Non-pigmented ciliary epithelial cell (primary cell): Measurements from ENCODE around the gene SHKBP1.
"Not testable (repeated sequence)": the region's sequence is repeated elsewhere in the genome, so short reads cannot be mapped to it uniquely, and the experiment has no call there.

Source experiments
- DNase-seq: peaks from one replicate; pipeline ENCODE4 v3.0.0-alpha.2; 2010; ENCODE audit warnings: low read depth

SHKBP1 gene

DNA sequence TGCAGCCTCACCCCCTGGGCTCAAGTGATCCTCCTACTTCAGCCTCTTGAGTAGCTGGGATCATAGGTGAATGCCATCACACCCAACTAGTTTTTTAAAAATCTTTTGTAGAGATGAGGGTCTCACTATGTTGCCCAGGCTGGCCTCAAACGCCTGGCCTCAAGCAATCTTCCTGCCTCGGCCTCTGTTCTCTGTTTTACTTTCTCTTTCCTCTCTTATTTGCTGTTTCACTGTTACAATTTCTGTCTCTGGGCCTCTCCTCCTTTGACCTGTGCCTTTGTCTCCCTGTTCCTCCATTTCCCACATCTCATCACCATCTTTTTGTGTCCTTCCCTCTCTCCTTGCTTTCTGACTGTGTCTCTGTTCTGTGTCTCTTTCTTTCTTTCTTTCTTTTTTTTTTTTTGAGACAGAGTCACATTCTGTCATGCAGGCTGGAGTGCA lies 9.3 kb downstream of the SHKBP1 start:
- DNase-seq = no peak

- no peak for DNase-seq
Observed at GRCh38 chr19:40586611-40587010, 9.9 kb downstream of the SHKBP1 start.

DNA sequence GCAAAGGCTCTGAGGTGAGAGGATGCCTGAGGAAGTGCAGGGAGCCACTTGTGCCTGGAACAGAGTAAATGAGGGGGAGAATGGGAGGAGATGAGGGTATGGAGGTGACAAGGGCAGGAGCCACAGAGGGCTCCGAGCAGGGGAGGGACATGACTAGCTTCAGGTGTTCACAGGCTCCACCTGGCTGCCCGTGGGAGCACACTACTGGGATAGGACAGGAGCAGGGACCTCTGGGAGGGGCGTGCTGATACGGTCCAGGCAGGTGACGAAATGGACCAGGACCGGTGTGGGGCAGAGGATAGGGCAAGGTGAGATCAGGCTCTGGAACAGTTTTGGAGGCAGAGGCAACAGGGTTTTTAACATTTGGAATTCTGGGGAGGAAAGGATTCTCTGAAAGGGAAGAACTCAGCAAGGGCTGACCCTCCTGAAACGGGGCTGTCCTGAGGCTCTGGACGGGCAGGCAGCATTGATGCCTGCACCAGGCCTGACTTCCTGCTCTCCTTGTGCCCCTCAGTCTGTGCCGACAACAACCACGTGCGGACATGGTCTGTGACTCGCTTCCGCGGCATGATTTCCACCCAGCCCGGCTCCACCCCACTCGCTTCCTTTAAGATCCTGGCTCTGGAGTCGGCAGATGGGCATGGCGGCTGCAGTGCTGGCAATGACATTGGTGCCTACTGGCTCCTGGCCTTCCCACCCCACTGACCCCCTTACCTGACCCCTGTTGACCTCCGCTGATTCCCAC lies 11.6 kb downstream of the SHKBP1 start:
- no peak for DNase-seq

- DNase-seq = no peak
Observed at GRCh38 chr19:40588926-40589569, 12.4 kb downstream of the SHKBP1 start.

DNA sequence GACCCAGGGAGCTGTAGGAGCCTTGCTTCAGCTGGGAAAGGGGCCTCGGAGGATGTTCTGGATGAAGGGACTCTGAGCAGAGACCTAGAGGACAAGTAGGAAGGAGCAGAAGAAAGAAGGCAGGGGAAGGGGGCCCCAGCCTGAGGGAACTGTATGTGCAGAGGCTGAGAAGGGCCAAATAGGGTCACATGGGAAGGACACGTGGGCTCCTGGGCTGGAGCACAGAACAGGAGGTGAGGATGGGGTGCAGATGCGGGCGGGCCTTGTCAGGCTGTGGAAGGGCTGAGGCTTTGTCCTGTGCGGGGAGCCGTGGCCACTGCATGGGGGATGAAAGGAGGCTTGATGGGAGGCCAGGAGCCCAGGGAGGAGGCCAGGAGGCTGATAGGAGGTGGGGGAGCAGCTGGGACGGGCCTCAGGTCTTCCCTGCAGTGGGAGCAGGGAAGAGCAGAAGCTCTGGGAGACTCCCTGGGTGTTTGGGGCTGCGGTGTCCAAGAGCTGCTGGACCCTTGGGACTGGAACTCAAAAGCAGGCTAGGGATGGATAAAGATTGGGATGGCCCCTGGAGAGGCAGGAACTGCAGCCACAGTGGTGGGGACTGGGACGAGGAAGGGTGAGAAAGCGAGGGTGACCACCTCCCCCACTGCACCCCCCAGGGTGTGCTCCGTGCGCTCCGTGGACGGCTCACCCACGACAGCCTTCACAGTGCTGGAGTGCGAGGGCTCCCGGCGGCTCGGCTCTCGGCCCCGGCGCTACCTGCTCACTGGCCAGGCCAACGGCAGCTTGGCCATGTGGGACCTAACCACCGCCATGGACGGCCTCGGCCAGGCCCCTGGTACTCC lies 13.1 kb downstream of the SHKBP1 start:
- no peak for DNase-seq

GRCh38 chr19:40590464-40591265 lies 14.0 kb downstream of the SHKBP1 start:
- no peak for DNase-seq

DNA sequence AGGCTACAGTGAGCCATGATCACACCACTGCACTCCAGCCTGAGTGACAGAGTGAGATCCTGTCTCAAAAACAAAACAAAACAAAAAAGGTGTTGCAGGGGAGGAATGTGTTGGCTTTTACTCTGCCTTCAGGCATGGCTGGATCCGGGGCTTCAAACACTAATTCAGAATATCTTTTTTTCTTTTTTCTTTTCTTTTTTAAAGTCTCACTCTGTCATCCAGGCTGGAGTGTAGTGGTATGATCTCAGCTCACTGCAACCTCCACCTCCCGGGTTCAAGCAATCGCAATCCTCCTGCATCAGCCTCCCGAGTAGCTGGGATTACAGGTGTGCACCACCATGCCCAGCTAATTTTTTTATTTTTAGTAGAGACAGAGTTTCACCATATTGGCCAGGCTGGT lies 15.1 kb downstream of the SHKBP1 start:
- not testable (repeated sequence) for DNase-seq

DNA sequence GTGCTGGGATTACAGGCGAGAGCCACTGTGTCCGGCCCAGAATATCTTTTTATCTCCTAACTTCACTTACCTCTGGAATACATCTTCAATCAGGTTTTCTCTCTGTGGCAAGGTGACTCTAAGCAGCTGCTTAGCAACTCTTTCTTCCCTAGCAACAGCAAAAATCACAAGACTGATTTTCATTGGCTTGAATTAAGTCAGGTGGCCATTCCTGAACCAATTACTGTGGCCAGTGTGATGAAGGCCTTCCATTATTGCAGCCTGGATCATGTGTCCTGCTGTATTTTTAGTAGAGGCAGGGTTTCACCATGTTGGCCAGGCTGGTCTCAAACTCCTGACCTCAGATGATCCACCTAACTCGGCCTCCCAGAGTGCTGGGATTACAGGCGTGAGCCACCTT lies 15.5 kb downstream of the SHKBP1 start:
- DNase-seq = no peak

DNA sequence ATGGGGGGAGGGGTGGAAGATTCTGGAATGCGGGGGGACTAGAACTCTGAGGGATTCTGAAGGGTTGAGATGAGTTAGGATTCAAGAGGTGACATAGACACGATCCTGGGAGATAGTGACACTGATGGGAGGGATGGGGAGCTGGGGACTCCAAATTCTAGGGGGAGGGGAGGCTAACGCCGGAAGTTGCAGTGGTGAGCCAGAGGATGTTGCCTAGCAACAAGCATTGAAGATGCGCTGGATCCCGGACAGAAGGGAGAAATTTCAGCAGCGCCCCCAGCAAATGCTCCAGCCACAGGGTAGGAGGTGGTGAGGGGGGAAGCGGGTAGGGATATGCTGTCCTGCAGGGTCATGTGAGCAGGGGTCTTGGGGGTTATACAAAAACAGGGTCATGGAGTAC lies 17.6 kb downstream of the SHKBP1 start:
- no peak for DNase-seq

DNA sequence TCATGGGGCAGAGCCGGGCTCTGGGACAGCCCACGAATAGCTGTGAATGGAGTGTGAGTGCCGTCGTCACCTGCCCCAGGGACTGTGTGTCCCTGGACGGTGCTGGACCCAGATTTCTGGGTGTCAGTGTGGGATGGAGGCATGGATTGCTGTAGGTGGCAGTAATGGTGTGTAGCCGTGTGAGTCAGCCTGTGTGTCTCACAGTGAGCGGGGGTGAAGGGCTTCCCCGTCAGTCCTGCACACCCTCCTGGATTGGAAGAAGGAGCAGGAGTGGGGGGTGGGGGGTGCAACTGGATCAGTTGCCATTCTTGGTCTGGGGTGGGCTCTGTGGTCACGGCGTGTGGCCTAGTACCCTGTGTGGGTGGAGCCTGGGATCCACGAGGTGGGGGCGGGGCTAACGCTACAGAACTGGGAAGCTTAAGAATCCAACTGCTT lies 18.0 kb downstream of the SHKBP1 start:
- no peak for DNase-seq

GRCh38 chr19:40596608-40597328 lies 20.1 kb downstream of the SHKBP1 start:
- DNase-seq = no peak

GRCh38 chr19:40597329-40597838 lies 20.7 kb downstream of the SHKBP1 start:
- no peak for DNase-seq

DNA sequence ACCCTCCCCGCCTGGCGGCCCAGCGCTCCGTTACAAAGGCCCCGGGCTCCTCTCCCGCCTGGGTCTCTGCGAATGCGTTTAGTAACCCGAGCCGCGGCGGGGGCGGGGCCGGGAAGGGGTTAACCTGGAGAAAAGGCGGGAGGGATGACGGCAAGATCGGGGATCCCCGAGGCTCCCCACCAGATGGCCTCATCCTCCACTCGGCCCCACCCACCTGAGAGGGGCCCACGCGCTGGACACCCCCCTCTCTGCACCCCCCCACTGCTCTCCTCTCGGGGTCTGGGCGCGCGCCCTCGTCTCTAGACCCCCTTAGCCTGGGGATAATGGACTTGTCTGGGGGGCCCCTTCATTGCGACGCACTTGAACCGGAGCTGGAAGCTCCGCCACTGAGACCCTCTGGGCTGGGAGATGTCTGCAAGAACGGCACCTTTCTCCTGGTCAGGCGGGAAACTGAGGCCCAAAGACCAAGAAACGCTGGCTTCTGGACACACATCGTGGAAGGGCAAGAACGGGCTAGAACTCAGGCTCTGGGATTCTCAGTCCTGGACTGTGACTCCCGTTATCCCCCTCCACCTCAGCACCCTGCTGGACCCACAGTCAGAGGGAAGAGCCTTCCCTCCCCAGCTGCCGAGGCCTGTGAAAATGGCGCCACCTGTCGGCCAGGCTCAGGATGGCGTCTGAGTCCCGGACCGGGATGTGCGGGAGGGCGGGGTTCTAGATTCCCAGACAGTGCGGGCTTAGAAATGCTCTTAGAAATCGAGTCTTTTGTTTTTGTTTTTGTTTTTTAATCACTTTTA lies 21.6 kb downstream of the SHKBP1 start:
- no peak for DNase-seq

DNA sequence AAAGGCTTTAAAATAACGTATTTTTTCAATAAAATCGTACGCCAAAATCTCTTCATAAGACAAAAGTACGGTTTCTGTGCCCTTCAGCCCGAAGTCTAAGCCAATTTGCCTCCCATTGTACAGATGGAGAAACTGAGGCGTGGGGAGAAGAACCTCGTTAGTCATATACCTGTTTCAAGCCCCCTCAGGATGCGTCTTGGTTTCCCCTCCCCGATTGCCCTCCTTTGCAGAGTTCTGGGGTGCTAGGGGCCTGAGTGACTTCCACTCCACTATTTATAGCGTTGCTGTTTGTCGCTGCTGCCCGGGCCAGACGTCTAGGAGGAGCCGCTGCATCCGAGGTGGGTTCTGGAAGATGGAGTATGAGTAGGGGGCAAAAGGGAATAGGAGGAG lies 22.2 kb downstream of the SHKBP1 start:
- DNase-seq = no peak

GRCh38 chr19:40599331-40599901 lies 22.7 kb downstream of the SHKBP1 start:
- DNase-seq = no peak

DNA sequence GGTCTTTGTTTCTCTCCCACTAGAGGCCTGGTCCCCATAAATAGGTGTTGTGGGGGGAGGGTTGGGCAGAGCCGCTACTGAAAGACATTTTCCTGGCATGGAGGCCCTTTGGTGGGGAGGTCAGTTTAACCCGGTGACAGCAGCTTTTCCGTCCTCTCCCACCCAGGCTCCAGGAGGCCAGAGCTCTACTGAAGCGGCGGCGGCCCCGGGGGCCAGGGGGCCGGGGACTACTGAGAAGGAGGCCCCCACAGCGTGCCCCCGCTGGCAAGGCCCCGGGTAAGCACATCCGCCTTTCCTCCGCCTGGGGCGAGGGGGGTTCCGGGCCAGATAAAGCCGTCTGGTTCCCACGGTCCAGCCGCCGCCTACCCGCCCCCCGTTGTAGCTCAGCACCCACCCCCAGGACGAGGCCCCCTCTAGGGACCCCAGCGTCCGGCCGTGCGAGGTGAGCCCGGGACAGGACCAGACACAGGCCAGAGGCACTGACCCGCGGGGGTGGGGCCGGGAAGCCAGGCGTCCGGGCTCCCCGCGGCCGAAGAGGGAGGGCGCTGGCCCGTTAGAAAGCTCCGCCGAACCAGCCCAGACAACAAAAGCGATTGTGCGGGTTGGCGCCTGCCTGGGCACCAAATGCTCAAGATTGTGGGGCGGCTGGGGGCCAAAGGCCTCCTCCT lies 23.4 kb downstream of the SHKBP1 start:
- no peak for DNase-seq

GRCh38 chr19:40600570-40601133 lies 24.0 kb downstream of the SHKBP1 start:
- no peak for DNase-seq

GRCh38 chr19:40601134-40601974 lies 24.7 kb downstream of the SHKBP1 start, which contains the start of gene LTBP4:
TSS of gene LTBP4 (plus strand) at chr19:40601369. CDS start at chr19:40601388, 19 bp downstream.
- no peak for DNase-seq
